Measurements from ENCODE around the gene STYK1.

Gene STYK1

DNA sequence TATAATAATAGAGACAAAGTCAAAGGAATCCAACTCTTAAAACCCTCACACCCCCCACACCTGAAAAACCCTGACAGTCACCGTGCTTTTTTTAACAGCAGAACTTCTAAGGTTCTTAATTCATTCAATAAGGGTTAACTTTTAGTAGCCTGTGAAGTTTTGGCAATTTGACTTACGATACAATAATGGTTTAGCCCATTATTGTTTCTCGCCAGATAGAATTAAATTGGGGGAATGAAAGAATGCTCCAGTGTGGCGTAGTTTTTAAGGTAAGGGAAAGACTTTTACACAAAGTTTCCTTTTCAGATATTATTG lies 59.8 kb downstream of the STYK1 start:
- no peak overlapping the region for H4K12ac ChIP-seq (ENCODE audit: low read depth, low read length)
- H4K91ac ChIP-seq (ENCODE audit: low read depth, low read length) = no peak overlapping the region

GRCh38 chr12:10613349-10614055 lies 60.4 kb downstream of the STYK1 start, which contains the start of gene MAGOHB:
MAGOHB (minus strand) TSS chr12:10613609; CDS start chr12:10613532, 77 bp downstream.
- peak; percentile 96 to 100 for DNase-seq
- WGBS (ENCODE audit: extremely low coverage, insufficient coverage, insufficient read length) = no CpG with 5 or more reads among the region's 45 CpGs

More for the DNA sequence above, 59.8 kb downstream of the STYK1 start:
- H3K4me1 ChIP-seq (ENCODE audit: control insufficient read depth in 1 of 2, insufficient read depth in 2 of 2, low read length in 2 of 2) = peaks cover 0 to 3% of the 10 kb centered on the region in 2 experiments
- H3K4me3 ChIP-seq (ENCODE audit: low read depth, low read length) = no peak overlapping the region
- no peaks in the 10 kb centered on the region for H3K9me3 ChIP-seq (ENCODE audit: insufficient read depth, low read depth, low read length)
- H3K4me2 ChIP-seq (ENCODE audit: low read length) = peak overlapping the region; percentile 72
- no peak overlapping the region for H2BK12ac ChIP-seq (ENCODE audit: low read length)
- H3K23ac ChIP-seq (ENCODE audit: low read length) = no peak overlapping the region
- H3K79me1 ChIP-seq (ENCODE audit: low read length) = peaks cover 2% of the 10 kb centered on the region
- H3K27ac ChIP-seq (ENCODE audit: low read depth, low read length) = no peak overlapping the region
- H3K4ac ChIP-seq (ENCODE audit: low read depth, low read length) = no peak overlapping the region
- H3K18ac ChIP-seq (ENCODE audit: low read length) = no peak overlapping the region
- no peak overlapping the region for H3K14ac ChIP-seq (ENCODE audit: low read length)
- peaks cover 2 to 4% of the 10 kb centered on the region in 2 experiments for H3K36me3 ChIP-seq (ENCODE audit: control insufficient read depth in 1 of 2, insufficient read depth in 2 of 2, low read length in 2 of 2)
- no peak overlapping the region for H2BK5ac ChIP-seq (ENCODE audit: low read depth, low read length, poor library complexity)
- peak overlapping the region; percentile 23 for H2BK120ac ChIP-seq (ENCODE audit: insufficient read depth, low read length, poor library complexity)
- H3K9ac ChIP-seq (ENCODE audit: low read length) = no peak overlapping the region
- H3K79me2 ChIP-seq (ENCODE audit: control insufficient read depth, insufficient read depth, low read length, poor library complexity) = peaks cover 7% of the 10 kb centered on the region
- no peak overlapping the region for H4K8ac ChIP-seq (ENCODE audit: low read depth, low read length)
- no peak overlapping the region for H2AFZ ChIP-seq (ENCODE audit: insufficient read depth, low read length, poor library complexity)
- H3K27me3 ChIP-seq (ENCODE audit: insufficient read depth, low read length) = no peaks in the 10 kb centered on the region
- no CpG with 5 or more reads among the region's 4 CpGs for WGBS (ENCODE audit: extremely low coverage, insufficient coverage, insufficient read length)
- no peak overlapping the region for H2AK5ac ChIP-seq (ENCODE audit: low read length)
- no peak for DNase-seq

GRCh38 chr12:10612984-10613348 lies 60.9 kb downstream of the STYK1 start:
- Histone ChIP-seq H3K4me3 (ENCODE audit: low read depth, low read length) (peak overlapping the region; percentile 91), H4K8ac (ENCODE audit: low read depth, low read length) (peak overlapping the region; percentile 96)
- no CpG with 5 or more reads among the region's 6 CpGs for WGBS (ENCODE audit: extremely low coverage, insufficient coverage, insufficient read length)

More at GRCh38 chr12:10613349-10614055, 60.4 kb downstream of the STYK1 start, which contains the start of gene MAGOHB:
- Histone ChIP-seq H3K36me3 (ENCODE audit: control insufficient read depth in 1 of 2, insufficient read depth in 2 of 2, low read length in 2 of 2) (peaks cover 2 to 4% of the 10 kb centered on the region in 2 experiments), H2BK120ac (ENCODE audit: insufficient read depth, low read length, poor library complexity) (peak within 1 kb of the TSS; percentile 62), H3K79me1 (ENCODE audit: low read length) (peaks cover 2% of the 10 kb centered on the region), H3K27ac (ENCODE audit: low read depth, low read length) (peak within 1 kb of the TSS; percentile 36), H3K27me3 (ENCODE audit: insufficient read depth, low read length) (no peaks in the 10 kb centered on the region), H3K79me2 (ENCODE audit: control insufficient read depth, insufficient read depth, low read length, poor library complexity) (peaks cover 7% of the 10 kb centered on the region), H2AK5ac (ENCODE audit: low read length) (peak within 1 kb of the TSS; percentile 42), H3K14ac (ENCODE audit: low read length) (peak within 1 kb of the TSS; percentile 94), H3K18ac (ENCODE audit: low read length) (peak within 1 kb of the TSS; percentile 91), H3K4me3 (ENCODE audit: low read depth, low read length) (peak within 1 kb of the TSS; percentile 91), H2AFZ (ENCODE audit: insufficient read depth, low read length, poor library complexity) (peak within 1 kb of the TSS; percentile 90), H3K9ac (ENCODE audit: low read length) (peak within 1 kb of the TSS; percentile 94), H2BK5ac (ENCODE audit: low read depth, low read length, poor library complexity) (peak within 1 kb of the TSS; percentile 87), H3K4me2 (ENCODE audit: low read length) (peak within 1 kb of the TSS; percentile 78), H3K4me1 (ENCODE audit: control insufficient read depth in 1 of 2, insufficient read depth in 2 of 2, low read length in 2 of 2) (peaks cover 0 to 3% of the 10 kb centered on the region in 2 experiments), H3K23ac (ENCODE audit: low read length) (no peak within 1 kb of the TSS), H3K4ac (ENCODE audit: low read depth, low read length) (peak within 1 kb of the TSS; percentile 66), H4K12ac (ENCODE audit: low read depth, low read length) (peak within 1 kb of the TSS; percentile 89), H4K8ac (ENCODE audit: low read depth, low read length) (peak within 1 kb of the TSS; percentile 96), H2BK12ac (ENCODE audit: low read length) (no peak within 1 kb of the TSS), H4K91ac (ENCODE audit: low read depth, low read length) (peak within 1 kb of the TSS; percentile 86), H3K9me3 (ENCODE audit: insufficient read depth, low read depth, low read length) (no peaks in the 10 kb centered on the region)

DNA sequence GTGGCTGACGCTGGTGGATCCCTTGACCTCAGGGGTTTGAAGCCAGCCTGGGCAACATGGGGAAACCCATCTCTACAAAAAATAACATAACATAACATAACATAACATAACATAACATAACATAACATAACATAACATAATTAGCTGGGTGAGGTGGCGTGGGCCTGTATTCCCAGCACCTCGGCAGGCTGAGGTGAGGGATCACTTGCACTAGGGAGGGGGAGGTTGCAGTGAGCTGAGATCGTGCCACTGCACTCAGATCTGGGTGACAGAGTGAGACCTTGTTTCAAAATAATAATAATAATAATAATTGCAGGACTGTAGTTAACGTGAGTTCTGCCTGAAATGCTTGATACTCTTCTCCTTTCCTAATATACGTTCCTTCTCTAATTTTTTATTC lies 61.7 kb downstream of the STYK1 start:
- DNase-seq = no peak
- H3K9ac ChIP-seq (ENCODE audit: low read length) = no peak overlapping the region
- no peak overlapping the region for H4K12ac ChIP-seq (ENCODE audit: low read depth, low read length)
- H2BK12ac ChIP-seq (ENCODE audit: low read length) = no peak overlapping the region
- no peak overlapping the region for H2BK5ac ChIP-seq (ENCODE audit: low read depth, low read length, poor library complexity)
- peaks cover 2% of the 10 kb centered on the region for H3K79me1 ChIP-seq (ENCODE audit: low read length)
- H4K8ac ChIP-seq (ENCODE audit: low read depth, low read length) = no peak overlapping the region
- H2BK120ac ChIP-seq (ENCODE audit: insufficient read depth, low read length, poor library complexity) = no peak overlapping the region
- H3K27me3 ChIP-seq (ENCODE audit: insufficient read depth, low read length) = no peaks in the 10 kb centered on the region
- peaks cover 7% of the 10 kb centered on the region for H3K79me2 ChIP-seq (ENCODE audit: control insufficient read depth, insufficient read depth, low read length, poor library complexity)
- peaks cover 0 to 3% of the 10 kb centered on the region in 2 experiments for H3K4me1 ChIP-seq (ENCODE audit: control insufficient read depth in 1 of 2, insufficient read depth in 2 of 2, low read length in 2 of 2)
- no CpG with 5 or more reads among the region's 6 CpGs for WGBS (ENCODE audit: extremely low coverage, insufficient coverage, insufficient read length)
- no peak overlapping the region for H2AK5ac ChIP-seq (ENCODE audit: low read length)
- H3K4ac ChIP-seq (ENCODE audit: low read depth, low read length) = peak overlapping the region; percentile 83
- H4K91ac ChIP-seq (ENCODE audit: low read depth, low read length) = no peak overlapping the region
- no peaks in the 10 kb centered on the region for H3K9me3 ChIP-seq (ENCODE audit: insufficient read depth, low read depth, low read length)
- no peak overlapping the region for H3K4me3 ChIP-seq (ENCODE audit: low read depth, low read length)
- H3K27ac ChIP-seq (ENCODE audit: low read depth, low read length) = no peak overlapping the region
- H3K4me2 ChIP-seq (ENCODE audit: low read length) = no peak overlapping the region
- H3K23ac ChIP-seq (ENCODE audit: low read length) = no peak overlapping the region
- no peak overlapping the region for H3K18ac ChIP-seq (ENCODE audit: low read length)
- H2AFZ ChIP-seq (ENCODE audit: insufficient read depth, low read length, poor library complexity) = no peak overlapping the region
- H3K36me3 ChIP-seq (ENCODE audit: control insufficient read depth in 1 of 2, insufficient read depth in 2 of 2, low read length in 2 of 2) = peaks cover 4% of the 10 kb centered on the region in 2 experiments
- H3K14ac ChIP-seq (ENCODE audit: low read length) = no peak overlapping the region

More at GRCh38 chr12:10612984-10613348, 60.9 kb downstream of the STYK1 start:
- H3K79me1 ChIP-seq (ENCODE audit: low read length) = peaks cover 2% of the 10 kb centered on the region
- DNase-seq = no peak
- no peaks in the 10 kb centered on the region for H3K27me3 ChIP-seq (ENCODE audit: insufficient read depth, low read length)
- H3K36me3 ChIP-seq (ENCODE audit: control insufficient read depth in 1 of 2, insufficient read depth in 2 of 2, low read length in 2 of 2) = peaks cover 2 to 4% of the 10 kb centered on the region in 2 experiments
- peak overlapping the region; percentile 62 for H2BK120ac ChIP-seq (ENCODE audit: insufficient read depth, low read length, poor library complexity)
- H3K23ac ChIP-seq (ENCODE audit: low read length) = no peak overlapping the region
- peaks cover 7% of the 10 kb centered on the region for H3K79me2 ChIP-seq (ENCODE audit: control insufficient read depth, insufficient read depth, low read length, poor library complexity)
- peak overlapping the region; percentile 91 for H3K18ac ChIP-seq (ENCODE audit: low read length)
- H4K12ac ChIP-seq (ENCODE audit: low read depth, low read length) = peak overlapping the region; percentile 89
- H3K27ac ChIP-seq (ENCODE audit: low read depth, low read length) = peak overlapping the region; percentile 36
- no peak overlapping the region for H2BK12ac ChIP-seq (ENCODE audit: low read length)
- peak overlapping the region; percentile 94 for H3K14ac ChIP-seq (ENCODE audit: low read length)
- no peaks in the 10 kb centered on the region for H3K9me3 ChIP-seq (ENCODE audit: insufficient read depth, low read depth, low read length)
- peak overlapping the region; percentile 87 for H2BK5ac ChIP-seq (ENCODE audit: low read depth, low read length, poor library complexity)
- H2AK5ac ChIP-seq (ENCODE audit: low read length) = peak overlapping the region; percentile 42
- H3K9ac ChIP-seq (ENCODE audit: low read length) = peak overlapping the region; percentile 94
- peak overlapping the region; percentile 78 for H3K4me2 ChIP-seq (ENCODE audit: low read length)
- peak overlapping the region; percentile 66 for H3K4ac ChIP-seq (ENCODE audit: low read depth, low read length)
- peak overlapping the region; percentile 90 for H2AFZ ChIP-seq (ENCODE audit: insufficient read depth, low read length, poor library complexity)
- H3K4me1 ChIP-seq (ENCODE audit: control insufficient read depth in 1 of 2, insufficient read depth in 2 of 2, low read length in 2 of 2) = peaks cover 0 to 3% of the 10 kb centered on the region in 2 experiments
- H4K91ac ChIP-seq (ENCODE audit: low read depth, low read length) = peak overlapping the region; percentile 86
